Measurements from ENCODE around the gene FABP7.

The FABP7 gene

DNA sequence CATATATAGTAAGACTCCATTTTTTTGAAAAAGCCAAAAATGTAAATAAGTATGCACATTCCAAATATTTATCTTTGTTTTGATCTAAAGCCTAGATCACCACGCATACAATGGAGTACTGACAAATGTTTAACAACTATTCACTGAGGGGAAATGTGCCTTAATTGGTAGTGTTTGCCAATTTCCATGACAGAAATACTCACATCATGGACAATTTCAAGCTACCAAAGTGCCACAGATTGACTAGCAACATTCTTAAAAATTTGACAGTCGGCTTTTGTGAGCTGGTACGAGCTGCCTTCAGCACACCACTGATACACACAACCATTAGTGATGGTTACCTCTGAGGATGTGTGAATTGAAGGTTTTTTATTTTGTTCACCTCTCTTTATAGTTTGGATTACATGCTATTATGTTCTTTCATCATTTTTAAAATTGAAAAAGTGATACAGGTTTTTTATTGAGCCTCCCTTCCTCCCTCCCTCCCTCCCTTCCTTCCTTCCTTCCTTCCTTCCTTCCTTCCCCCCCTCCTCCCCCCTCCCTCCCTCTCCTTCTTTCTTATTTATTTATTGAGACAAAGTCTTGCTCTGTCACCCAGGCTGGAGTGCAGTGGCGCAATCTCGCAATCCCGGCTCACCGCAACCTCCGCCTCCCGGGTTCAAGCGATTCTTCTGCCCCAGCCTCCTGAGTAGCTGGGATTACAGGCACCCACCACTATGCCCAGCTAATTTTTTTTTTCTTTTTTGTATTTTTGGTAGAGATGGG is 28.8 kb downstream of the FABP7 start:
- no peaks in the 10 kb centered on the region for H3K36me3 ChIP-seq (ENCODE audit: control insufficient read depth, insufficient read depth, low read length)
- no peak overlapping the region for H3K27ac ChIP-seq
- H3K9me3 ChIP-seq (ENCODE audit: control insufficient read depth, low read length) = no peaks in the 10 kb centered on the region
- no peak overlapping the region for H2AFZ ChIP-seq
- no peaks in the 10 kb centered on the region for H3K79me2 ChIP-seq
- H3K4me2 ChIP-seq (ENCODE audit: low read length) = no peak overlapping the region
- no peak overlapping the region for H3K4me3 ChIP-seq (ENCODE audit: low read depth, low read length)
- H3K27me3 ChIP-seq (ENCODE audit: control insufficient read depth, insufficient read depth, low read length) = no peaks in the 10 kb centered on the region
- no peak for TF ChIP-seq CTCF (IDR thresholded peaks at IDR 0.05)
- no peak overlapping the region for H3K9ac ChIP-seq
- H3K4me1 ChIP-seq = no peaks in the 10 kb centered on the region

GRCh38 chr6:122809001-122809400 is 29.5 kb downstream of the FABP7 start:
- Histone ChIP-seq H3K36me3 (ENCODE audit: control insufficient read depth, insufficient read depth, low read length) (no peaks in the 10 kb centered on the region), H3K27me3 (ENCODE audit: control insufficient read depth, insufficient read depth, low read length) (no peaks in the 10 kb centered on the region), H3K79me2 (no peaks in the 10 kb centered on the region), H3K27ac (no peak overlapping the region), H2AFZ (no peak overlapping the region), H3K4me1 (no peaks in the 10 kb centered on the region), H3K9me3 (ENCODE audit: control insufficient read depth, low read length) (no peaks in the 10 kb centered on the region), H3K4me2 (ENCODE audit: low read length) (no peak overlapping the region), H3K9ac (no peak overlapping the region), H3K4me3 (ENCODE audit: low read depth, low read length) (no peak overlapping the region)
- TF ChIP-seq CTCF (IDR thresholded peaks at IDR 0.05) = no peak

DNA sequence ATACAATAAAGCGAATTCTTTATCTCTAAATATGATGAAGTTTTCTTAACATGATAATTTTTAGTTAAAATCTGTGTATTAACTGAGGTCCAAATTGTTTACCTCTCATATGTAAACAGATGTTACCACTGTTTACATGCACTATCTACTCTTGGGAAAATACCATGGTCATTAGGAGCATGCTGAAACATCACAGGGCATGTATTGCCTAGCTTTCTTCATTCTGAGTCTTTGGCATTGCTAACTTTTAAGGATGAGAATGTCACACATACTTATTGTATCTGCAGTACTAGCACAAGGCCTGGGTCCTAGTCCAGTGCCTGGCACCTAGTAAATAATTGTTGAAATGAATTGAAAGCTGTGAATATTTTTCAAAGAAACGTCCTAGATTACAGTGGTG is 30.2 kb downstream of the FABP7 start:
- Histone ChIP-seq H3K4me3 (ENCODE audit: low read depth, low read length) (no peak overlapping the region), H3K9me3 (ENCODE audit: control insufficient read depth, low read length) (no peaks in the 10 kb centered on the region), H3K79me2 (no peaks in the 10 kb centered on the region), H2AFZ (no peak overlapping the region), H3K4me1 (no peaks in the 10 kb centered on the region), H3K9ac (no peak overlapping the region), H3K27ac (no peak overlapping the region), H3K36me3 (ENCODE audit: control insufficient read depth, insufficient read depth, low read length) (no peaks in the 10 kb centered on the region), H3K4me2 (ENCODE audit: low read length) (no peak overlapping the region), H3K27me3 (ENCODE audit: control insufficient read depth, insufficient read depth, low read length) (no peaks in the 10 kb centered on the region)
- TF ChIP-seq CTCF (IDR thresholded peaks at IDR 0.05) = no peak

DNA sequence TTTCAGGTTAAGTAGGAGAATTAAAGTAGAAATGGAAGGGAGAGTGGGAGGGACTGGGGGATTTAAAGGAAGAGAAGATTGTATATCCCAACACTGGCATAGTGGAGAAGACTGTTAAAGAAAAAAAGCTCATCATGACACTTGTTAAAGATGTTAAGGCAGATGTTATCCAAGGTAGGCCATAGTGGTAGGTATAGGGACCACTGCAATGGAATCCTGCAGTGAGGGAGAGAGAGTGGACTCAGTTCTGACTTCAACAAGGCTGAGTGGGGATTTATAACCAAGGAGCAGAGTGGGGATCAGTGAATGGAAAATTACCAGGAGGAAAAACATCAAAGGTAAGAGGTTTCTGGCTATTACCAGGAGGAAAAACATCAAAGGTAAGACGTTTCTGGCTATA is 30.7 kb downstream of the FABP7 start:
- no peak overlapping the region for H3K27ac ChIP-seq
- no peak overlapping the region for H3K4me3 ChIP-seq (ENCODE audit: low read depth, low read length)
- no peak overlapping the region for H2AFZ ChIP-seq
- H3K9ac ChIP-seq = no peak overlapping the region
- H3K27me3 ChIP-seq (ENCODE audit: control insufficient read depth, insufficient read depth, low read length) = no peaks in the 10 kb centered on the region
- no peaks in the 10 kb centered on the region for H3K79me2 ChIP-seq
- H3K36me3 ChIP-seq (ENCODE audit: control insufficient read depth, insufficient read depth, low read length) = no peaks in the 10 kb centered on the region
- no peak for TF ChIP-seq CTCF (IDR thresholded peaks at IDR 0.05)
- no peak overlapping the region for H3K4me2 ChIP-seq (ENCODE audit: low read length)
- no peaks in the 10 kb centered on the region for H3K4me1 ChIP-seq
- no peaks in the 10 kb centered on the region for H3K9me3 ChIP-seq (ENCODE audit: control insufficient read depth, low read length)

DNA sequence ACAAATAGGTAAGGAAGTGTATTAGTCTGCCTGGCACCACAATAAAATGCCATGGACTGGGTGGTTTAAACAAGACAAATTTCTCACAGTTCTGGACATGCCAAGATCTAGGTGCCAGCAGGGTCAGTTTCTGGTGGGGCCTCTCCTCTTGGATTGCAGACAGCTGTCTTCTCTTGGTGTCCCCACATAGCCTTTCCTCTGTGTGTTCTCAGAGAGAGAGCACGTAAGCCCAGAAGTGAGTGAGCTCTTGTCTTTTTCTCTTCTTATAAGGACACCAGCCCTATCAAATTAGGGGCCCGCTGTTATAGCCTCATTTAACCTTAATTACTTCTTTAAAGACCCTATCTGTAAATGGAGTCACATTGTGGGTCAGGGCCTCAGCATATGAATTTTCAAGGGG is 37.8 kb downstream of the FABP7 start:
- H3K9ac ChIP-seq = no peak overlapping the region

More for the DNA sequence above, 37.8 kb downstream of the FABP7 start:
- H3K4me2 ChIP-seq (ENCODE audit: low read length) = no peak overlapping the region
- no peaks in the 10 kb centered on the region for H3K79me2 ChIP-seq
- H3K4me3 ChIP-seq (ENCODE audit: low read depth, low read length) = no peak overlapping the region
- no peak for TF ChIP-seq CTCF (IDR thresholded peaks at IDR 0.05)
- H3K27me3 ChIP-seq (ENCODE audit: control insufficient read depth, insufficient read depth, low read length) = no peaks in the 10 kb centered on the region
- no peaks in the 10 kb centered on the region for H3K36me3 ChIP-seq (ENCODE audit: control insufficient read depth, insufficient read depth, low read length)
- H3K27ac ChIP-seq = no peak overlapping the region
- no peaks in the 10 kb centered on the region for H3K4me1 ChIP-seq
- H3K9me3 ChIP-seq (ENCODE audit: control insufficient read depth, low read length) = no peaks in the 10 kb centered on the region
- H2AFZ ChIP-seq = no peak overlapping the region

All from parathyroid adenoma (tissue), 2 donors.